ENCODE results near the gene ENDOU.
A peak's percentile ranks its signal among the peaks of the same experiment; 100 is the strongest.

ENDOU gene

DNA sequence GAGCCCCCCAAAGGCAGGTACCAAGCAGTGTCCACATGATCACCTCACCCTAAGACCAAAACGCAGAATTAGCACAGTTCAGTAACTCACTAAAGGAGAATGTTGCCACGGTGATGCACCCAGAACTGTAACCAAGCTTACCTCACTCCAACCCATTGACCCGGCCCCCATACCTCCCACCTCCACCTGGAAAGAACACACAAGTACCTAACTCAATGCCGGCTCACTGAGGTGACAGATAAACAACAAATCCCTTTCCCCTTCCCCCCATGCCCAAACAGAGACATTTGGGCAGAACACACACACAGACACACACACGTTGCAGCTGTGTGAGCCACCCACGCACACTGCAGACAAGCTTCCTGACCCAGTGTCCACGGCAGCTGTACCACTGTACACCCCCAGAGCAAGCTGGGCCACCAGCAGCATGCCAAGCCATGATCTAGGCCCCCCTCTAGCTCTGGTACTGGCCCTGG lies 32.1 kb upstream of the ENDOU start:
- DNase-seq, result no peak

DNA sequence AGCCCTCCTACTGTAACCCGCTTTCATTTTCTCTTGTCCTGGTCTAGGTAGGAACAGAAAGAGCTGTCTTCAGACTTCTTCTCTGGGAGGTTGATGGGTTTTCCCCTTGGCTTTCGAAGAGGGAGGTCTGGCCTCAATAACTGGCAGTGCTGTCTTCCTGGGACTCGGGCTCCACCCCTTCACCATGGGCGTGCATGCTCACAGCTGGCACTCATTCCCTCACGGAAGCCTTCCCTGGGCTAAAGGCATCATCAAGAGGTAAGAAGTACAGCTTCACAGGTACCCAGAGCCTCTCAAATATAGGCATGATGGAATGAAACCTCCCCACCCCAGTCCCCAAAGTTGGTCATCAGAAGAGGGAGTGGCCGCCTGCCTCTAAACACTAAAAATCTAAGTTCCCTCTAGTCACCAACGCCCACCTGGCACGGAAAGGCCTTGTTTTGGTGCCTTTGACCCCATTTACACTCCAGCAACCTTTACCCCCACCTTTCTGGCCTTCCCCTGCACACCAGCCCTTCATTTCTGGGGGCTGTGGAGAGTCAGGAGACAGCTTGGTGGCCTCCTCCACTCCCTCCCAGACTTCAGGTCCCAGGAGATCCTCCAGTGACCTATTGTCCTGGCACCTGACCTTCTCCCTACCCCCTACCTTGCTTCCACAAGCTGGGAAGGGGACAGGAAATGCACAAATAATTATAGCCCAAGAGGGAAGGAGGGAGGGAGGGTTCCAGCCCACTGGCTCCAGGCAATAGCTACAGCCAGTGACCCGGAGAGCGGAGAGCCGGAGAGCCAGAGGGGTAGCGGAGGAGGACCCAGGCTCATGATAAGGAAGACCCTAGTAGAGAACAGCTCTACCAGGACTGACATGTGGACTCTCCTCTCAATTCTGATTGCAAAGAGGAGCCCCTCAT lies 30.6 kb upstream of the ENDOU start:
- DNase-seq, result no peak

DNA sequence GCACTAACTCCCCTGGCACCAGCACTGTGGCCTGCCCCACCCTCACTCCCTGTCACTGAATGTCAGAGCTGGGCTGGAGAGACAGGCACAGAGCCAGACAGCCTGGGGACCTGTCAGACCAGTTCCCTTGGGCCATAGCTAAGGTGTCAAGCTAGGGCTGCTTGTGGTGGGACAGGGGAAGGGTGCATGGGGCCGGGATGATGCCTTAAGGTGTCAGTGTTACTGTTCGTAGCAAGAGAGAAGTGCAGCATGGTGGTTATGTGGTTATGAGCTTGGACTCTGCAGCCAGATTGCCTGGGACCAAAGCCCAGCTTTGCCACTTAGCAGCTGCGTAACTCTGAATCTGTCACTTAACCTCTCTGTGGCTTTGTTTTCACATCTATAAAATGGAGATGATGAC lies 29.6 kb upstream of the ENDOU start:
- DNase-seq, result no peak

DNA sequence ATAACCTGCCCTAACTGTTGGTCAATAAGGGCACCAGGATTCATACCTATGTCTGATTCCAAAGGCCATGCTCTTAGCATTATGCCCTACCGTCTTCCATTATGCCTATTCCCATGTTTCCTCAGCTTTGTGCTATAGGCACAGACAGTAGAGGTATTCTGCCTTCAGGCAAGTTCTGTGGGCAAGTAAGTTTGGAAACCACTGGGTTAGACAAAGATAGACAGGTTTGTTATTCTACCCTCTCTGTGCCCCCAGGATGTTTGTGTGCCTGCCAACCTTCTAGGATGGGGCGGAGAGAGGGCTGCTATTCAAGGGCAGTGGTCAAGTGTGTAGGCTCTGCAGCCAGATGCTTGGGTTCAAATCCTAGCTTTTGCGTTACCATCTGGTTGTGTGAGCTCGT lies 28.8 kb upstream of the ENDOU start:
- no peak for DNase-seq

DNA sequence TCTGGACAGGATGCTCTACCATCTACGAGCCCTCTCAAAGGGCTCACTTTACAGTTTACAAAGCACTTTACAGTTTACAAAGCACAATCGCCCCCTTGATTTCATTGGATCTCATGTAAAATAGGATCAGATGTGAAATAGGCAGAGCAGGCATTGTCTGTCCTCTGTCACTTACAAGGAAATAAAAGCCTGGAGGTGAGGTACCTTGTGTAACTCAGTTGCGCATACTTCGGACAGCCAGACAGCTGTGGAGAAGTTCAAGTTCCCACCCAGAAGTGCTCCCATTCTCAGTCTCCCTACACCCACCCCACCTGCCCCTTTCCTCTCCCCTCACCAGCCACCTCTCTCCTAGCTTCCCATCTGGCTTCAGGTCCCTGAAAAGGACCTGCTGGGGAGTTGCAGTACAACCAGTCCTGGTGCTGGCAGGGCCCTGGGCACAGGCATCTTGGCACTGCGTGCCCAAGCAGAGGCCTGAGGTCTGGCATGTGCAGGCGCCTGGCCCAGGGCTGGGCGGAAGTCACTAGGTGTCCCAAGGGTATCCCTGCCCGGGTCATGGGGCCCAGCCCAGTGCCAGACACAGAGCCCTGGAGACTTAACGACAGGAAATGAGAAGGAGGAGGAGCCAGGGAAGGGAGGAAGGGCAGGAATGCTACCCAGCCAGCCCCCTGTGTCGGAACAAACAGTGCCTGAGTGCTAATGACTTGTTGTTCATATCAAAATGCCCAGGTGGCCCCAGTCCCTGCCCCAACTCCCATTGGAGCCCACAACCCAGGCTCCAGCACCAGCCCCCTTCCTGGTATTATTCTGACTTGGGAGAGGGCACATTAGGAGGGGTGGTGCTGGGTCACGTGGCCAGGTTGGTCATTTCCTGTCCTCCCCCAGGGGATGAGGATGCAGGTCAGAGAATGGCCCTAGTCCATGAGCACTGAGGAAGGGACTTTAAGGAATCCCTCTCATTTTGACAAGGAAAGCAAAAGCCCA lies 28.0 kb upstream of the ENDOU start:
- no peak for DNase-seq

DNA sequence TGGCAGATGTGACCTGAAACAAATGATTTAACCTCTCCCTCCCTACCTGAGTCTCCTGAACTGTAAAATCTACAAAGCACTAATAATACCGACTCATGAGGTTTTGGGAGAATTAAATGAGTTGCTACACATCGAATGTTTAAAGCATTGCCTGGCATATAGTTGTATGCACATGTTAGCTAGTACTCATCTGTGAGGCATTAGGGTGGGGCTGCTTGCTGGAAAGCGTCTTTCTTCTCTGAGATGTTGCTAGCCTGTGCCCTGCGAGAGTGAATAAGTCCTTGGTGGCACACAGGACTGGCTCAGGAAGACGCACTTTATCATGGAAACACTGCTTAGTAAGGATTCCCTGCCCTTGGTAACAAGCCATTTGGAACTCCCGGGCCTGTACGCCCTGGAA lies 27.3 kb upstream of the ENDOU start:
- DNase-seq, result no peak

DNA sequence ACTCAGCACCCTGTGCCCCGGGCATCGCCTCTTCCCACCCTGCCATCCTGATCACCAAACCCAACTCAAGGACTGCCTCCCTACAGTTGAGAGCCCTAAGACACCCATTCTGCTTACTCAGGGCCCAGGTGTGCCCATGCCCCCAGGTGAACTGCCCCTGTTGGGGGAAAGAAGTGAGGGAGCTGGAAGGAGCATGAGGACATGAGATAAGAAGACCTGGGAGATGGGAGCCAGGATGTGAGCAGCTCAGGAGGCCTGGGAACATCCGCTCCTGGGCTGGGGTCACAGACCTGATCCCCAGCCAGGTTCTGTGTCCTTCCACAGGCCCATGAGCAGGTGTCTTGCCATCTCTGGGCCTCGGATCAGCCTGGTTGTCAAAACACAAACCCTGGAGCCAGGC lies 26.8 kb upstream of the ENDOU start:
- no peak for DNase-seq

DNA sequence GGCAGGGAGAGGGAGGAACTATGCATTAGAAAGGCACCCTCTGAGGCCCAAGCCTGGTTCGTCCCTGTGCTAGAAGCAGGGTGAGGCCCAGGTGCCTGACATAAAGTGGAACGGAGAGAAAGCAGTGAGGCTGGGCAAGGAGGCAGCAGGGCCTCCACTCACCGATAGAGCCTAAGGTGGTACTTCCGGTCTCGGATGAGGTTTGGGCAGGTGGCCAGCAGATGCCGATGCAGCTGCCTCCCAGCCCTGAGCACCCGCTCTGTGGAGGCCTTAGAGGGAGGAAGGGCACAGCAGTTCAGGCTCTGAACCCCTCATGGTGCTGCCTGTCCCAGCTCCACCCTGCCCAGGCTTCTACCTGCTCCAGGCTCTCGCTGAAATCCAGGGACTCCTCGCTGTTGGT lies 26.3 kb upstream of the ENDOU start:
- DNase-seq, result no peak

DNA sequence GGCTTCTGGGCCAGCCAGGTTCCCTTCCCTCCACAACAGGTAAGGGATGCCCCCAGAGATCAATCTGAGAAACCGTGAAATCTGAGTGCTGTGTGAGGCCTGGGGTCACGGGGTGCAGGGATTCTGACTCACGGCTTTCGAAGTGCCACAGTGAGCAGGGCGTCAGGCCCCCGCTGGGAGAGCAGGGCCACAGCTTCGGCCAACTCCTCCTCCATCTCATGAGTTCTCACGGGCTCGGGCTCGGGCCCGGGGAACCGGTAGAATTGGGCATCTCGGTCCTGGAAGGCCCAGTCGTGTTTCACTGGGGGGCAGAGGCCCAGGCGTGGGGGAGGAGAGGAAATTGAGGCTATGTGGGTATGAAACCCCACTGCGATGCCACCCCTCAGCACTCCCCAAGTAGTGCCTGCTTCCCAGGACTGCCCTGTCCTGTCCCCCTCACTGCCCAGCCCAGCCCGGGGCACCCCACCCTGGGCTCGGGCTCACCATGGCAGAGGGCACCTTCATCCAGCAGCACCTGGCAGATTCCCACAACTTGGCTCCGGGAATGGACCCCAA lies 25.7 kb upstream of the ENDOU start:
- DNase-seq, result no peak

DNA sequence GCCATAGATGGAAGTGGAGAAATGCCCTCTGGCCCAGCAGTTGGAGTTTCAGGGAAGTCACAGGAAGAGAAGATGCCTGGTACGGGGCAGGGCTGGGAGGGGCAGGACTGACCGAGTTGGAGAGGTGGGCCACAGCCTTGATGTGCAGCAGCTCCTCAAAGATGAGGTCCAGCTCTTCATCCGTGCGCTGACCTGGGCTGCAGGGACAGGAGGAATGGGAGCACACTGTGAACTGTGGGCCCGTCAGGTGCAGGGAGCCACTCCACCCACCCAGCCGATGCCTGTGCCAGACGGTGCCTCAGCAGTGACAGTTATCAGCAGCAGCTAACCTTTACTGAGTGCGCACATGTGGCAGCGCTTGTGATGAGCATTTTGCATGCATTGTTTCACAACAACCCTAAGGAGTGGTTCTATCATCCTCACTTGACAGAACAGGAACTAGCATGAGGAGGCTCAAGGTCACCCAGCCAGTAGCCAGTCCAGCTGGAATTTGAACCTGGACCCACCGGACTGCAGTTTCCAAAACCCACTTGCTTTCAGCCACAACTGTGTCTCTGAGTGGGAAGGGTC lies 25.0 kb upstream of the ENDOU start:
- DNase-seq, result no peak

DNA sequence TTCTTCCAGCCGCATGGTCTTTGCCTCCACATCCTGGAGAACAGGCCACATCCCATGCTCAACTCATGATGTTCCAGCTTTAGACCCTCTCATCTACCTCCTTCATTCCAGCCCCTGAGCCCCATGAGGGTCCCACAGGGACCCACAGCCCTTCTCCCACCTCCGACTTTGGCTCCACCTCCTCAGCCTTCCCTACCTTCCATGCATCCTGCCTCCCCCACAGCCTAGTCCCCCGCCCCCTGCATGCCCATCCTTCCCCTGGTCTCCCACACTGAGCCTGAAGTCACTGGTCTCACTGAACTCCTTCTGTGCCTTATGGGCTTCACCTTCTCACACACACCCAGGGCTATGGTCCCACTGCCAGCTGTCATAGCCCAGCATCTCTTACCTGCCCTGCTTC lies 23.6 kb upstream of the ENDOU start:
- no peak for DNase-seq

DNA sequence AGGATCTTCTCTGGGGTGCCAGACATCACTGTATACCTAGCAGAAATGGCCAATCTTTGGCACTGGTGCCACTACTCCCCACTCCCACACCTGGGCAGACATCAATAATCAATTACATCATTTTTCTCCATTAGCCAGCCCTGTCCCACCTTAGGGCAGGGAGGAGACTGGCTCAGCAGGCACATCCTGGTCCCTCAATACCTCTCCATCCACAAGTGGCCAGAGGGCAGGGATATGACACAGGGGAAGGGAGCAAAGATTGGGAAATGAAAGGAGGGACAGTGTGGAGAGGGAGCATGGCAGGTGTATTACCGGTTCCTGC lies 23.2 kb upstream of the ENDOU start:
- DNase-seq, result no peak

DNA sequence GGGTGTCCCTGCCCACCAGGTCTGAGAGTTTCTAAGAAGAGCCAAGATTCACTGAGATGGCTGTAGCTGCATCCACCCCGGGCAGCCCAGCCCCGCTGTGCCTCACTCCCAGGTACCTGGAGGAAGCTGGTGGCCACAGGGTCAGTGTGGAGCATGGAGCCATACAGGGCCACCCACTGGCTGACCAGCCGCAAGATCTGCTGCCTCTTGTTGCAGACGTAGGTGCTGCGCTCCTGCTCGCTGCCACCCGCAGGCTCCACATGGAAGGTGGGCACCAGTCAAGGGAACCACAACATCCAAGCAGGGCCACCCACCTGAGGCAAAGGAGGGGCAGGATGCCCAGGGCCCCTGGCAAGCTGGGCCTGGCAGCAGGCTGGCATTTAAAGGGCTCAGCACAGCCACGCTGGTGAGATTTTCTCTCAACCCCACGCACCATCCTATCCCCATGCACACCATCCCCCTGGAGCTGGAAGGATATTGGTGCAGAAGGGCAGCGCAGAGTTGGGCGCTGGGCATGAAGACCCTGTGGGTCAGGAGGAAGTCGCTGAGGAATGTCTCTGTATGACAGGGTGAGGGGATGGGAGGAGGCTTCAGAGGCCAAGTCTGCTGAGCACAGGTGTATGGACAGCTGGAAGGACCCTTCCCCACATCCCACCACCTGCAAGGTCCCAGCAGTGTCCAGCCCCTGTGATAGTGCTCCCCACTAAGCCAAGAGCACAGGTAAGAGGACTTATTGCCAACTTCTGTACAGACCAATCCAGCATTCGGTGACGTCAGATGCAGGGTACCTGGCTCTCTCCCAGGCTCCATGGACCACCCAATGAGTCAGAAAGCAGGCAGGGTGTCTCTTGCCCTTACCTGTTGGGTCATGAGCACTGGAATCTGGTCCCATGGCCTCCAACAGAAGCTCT lies 22.6 kb upstream of the ENDOU start:
- DNase-seq, result no peak

DNA sequence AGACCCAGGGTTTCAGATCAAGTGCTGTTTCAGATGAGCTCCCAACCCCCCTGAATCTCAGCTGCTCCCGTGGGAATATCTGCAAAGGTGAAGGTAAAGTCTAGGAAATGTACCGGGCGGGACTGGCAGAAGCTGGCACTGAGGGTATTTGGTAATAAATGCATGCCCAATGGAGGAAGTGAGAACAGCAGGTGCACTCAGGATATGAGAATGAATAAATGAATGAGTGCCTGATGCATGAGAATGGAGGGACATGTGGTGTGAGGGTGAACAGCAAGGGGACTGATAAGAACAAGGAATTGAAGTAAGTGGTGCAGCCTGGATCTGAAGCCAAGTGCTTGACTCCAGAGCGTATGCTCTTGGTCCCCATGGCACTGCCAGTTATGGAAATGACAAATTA lies 21.8 kb upstream of the ENDOU start:
- DNase-seq, result no peak

DNA sequence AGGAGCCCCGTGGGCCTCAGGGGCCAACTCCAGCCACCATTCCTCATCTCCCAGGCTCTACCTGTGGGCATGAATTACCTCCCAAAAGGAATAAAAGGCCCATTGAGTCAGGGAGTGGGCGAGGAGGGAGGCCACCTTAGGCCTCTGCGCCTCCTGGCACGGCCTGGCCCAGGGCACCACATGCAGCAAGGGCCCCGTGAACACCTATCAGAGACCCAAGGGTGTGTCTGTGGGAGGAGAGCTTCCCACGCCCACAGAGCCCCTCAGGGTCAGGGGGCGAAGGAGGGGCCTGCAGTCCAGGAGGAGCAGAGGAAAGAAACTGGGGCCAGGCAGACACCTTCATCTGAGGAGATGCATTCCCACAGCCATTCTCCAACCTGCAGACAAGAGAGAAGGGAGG lies 21.2 kb upstream of the ENDOU start:
- DNase-seq, result no peak

DNA sequence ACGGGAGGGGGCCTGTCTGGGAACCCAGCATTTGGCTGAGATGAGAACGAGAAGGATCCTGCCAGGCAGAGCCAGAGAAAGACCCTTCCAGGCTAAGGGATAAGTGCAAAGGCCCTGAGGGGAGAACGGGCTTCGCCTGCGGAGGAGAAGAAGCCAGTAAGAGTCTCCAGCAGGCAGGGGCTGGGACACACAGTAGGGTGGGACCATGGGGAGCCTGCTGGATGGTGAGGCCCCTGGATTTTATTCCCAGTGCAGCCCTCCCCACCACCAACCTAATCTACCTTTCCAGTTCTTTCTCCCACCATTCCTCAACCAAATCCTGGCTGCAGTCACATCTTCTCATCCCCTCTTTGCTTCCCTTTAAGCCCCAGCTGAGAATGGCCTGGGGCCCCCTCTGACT lies 20.8 kb upstream of the ENDOU start:
- DNase-seq, result no peak

DNA sequence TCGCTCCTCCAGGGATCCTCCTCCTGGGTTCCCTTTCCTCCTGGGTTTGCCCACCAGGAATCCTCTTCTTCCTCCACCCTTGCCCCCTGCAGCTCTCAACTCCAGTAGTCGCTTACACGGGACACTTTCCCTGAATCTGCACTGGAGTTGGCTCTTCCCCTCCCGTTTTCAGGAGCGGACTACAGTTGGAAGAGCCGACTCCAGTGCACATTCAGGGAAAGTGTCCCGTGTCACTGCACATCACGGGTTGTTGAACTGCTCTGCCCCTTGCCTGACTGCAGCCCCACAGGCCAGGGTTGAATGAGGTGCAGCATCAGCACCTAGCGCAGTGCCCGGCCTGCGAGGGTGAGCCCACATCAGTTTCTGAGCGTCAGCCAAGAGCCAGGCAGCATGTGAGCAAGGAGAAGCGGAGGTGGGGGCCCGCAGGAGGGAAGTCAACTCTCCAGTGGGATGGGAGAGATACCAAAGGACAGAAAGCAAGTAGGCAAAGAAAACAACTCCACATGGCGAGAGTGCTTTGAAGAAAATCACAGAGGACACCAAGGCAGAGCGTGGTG lies 20.3 kb upstream of the ENDOU start:
- DNase-seq, result no peak

DNA sequence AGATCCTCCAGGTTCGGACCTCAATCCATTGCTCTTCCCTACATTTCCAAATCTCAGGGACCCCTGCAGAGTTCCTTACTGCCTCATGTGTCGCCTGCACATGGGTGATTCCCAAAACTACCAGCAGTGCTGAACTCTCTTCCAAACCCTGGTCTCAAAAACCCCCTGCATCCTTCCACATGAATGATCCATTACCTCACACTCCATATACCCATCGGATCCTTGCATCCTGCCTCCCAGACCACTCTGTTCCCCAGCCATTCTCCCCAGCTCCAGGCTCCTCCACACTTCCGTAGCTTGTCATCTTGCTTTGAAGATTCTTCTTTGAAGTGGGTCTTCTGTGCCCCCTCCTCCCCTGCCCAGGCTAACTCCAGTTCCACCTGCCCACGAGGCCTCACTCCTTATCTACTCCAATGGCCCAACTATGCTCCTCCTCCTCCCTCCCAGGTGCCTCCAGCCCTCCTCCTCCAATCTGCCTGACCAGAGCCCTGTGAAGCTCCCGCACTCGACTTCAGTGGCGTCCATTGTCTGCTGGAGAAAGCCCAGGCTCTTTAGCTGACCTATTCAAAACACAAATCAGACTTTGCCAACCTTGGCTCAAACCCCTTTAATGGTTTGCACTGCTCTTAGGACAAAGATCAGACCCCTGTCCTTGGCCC lies 19.6 kb upstream of the ENDOU start:
- DNase-seq, result no peak

DNA sequence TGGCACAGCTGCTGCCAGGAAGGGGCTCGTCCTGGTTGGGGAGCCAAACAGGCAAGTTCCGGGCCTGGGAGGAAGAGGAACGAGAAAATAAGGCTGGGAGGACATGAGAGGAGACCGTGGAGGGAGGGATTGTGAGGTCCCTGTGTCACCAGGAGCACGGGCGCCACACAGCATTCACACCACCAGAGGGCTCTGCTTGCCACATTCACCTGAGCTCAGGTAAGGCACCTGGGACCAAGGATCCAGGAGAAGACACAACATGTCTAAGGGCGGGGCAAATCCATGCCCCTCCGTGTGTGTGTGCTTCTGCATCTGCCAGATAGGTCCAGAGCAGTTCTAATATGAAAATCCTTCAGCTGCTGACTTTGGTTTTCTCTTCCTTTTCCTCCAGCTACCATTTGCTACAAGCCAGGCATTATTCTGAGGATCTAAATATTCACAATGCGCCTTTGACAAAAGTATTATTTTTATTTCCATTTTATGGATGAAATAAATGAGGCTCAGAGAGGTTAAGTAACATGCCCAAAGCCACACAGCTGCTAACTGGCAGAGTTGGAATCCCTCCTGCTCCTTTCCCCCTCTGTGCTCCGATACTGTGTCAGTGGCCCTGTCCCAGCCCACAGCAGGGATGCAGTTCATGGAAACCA lies 18.8 kb upstream of the ENDOU start:
- peak; percentile 68 for DNase-seq

DNA sequence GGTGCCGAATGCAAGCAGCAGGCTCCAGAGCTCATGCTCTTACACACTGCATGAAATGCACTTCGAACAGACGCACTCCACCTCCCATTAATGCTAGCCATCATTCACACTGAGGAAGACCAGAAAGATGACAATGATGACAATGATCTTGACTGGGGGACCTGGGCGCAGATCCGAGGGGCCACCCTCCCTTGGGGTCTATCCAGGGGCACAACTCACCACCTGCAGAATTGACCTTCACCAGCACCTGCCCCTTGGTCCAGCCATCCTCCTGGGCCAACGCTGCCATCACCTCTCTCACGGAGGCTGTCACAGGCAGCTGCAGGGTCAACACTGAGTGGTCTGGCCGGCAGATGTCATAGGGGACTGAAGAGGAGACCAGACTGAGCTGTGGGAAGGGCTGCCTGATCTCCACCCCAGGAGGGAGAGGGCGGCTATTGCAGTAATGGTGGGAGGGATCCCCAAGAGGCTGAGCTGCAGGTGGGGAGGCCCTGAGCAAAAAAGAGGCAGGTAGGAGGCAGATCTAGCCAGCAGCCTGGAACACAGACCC lies 18.1 kb upstream of the ENDOU start:
- no peak for DNase-seq
